ENCODE measurements around the gene TRMT2A.

TRMT2A gene

DNA sequence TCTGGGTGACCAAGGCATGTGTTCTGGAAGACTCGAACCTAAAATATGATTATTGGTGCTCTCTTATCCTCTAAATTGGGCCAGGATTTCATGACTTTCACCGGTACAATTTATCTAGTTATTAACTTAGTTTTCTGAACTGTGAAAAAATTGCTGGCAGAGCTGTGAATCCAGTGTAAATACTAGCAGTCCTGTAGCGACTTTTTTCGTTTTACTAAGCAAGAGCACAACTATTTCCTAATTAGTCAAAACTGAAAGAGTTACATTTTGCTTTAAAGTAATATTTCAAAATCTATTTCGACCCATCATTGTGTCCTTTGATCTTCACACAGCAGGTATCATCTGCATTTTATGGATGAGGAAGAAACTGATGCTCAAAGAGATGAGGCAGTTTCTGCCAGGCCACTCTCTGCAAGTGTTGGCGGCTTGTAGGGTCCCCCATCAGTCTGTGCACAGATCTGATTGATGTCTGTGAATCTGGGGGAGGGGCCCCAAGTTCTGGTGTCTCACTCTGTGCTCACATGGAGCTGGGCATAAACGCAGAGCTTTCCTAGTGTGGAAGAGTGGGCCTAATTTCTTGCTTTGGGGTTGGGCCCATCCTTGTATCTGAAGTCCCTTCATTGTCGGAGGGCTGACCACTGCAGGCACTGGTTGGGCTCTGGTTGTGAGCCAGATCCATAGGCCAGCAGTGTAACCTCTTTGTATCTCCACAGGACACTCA, 1.4 kb upstream of the TRMT2A start:
- Histone ChIP-seq H3K36me3 (ENCODE audit: low read length) (peaks cover 4% of the 10 kb centered on the region; the same call in 1 of the 2 replicates), H3K9me3 (ENCODE audit: insufficient read depth, low read length) (no peaks in the 10 kb centered on the region), H3K27me3 (ENCODE audit: low read length) (no peaks in the 10 kb centered on the region), H4K20me1 (ENCODE audit: low read depth, low read length) (no peaks in the 10 kb centered on the region), H3K9ac (ENCODE audit: low read length) (peak overlapping the region; percentile 99), H3K4me3 (ENCODE audit: insufficient read depth, low read length, poor library complexity, severe bottlenecking) (peak overlapping the region; percentile 95), H3F3A (ENCODE audit: insufficient read depth) (no peaks in the 10 kb centered on the region), H3K9me2 (replicated peaks; ENCODE audit: insufficient read depth, low read length) (no peaks in the 10 kb centered on the region), H3K79me2 (ENCODE audit: insufficient read depth, low read length) (peaks cover 57% of the 10 kb centered on the region), H2AFZ (ENCODE audit: low read depth, low read length, severe bottlenecking) (no peak overlapping the region), H3K27ac (ENCODE audit: low read depth, low read length) (peak overlapping the region; percentile 50; the same call in 1 of the 2 replicates), H3K4me2 (ENCODE audit: low read depth, low read length, poor library complexity, severe bottlenecking) (peak overlapping the region; percentile 83)
- TF ChIP-seq CTCF (IDR thresholded peaks at IDR 0.05; ENCODE audit: insufficient read depth, low read length, poor library complexity, severe bottlenecking) (no peak), EZH2phosphoT487 (conservative IDR thresholded peaks at IDR 0.05; ENCODE audit: low read length) (no peak)

DNA sequence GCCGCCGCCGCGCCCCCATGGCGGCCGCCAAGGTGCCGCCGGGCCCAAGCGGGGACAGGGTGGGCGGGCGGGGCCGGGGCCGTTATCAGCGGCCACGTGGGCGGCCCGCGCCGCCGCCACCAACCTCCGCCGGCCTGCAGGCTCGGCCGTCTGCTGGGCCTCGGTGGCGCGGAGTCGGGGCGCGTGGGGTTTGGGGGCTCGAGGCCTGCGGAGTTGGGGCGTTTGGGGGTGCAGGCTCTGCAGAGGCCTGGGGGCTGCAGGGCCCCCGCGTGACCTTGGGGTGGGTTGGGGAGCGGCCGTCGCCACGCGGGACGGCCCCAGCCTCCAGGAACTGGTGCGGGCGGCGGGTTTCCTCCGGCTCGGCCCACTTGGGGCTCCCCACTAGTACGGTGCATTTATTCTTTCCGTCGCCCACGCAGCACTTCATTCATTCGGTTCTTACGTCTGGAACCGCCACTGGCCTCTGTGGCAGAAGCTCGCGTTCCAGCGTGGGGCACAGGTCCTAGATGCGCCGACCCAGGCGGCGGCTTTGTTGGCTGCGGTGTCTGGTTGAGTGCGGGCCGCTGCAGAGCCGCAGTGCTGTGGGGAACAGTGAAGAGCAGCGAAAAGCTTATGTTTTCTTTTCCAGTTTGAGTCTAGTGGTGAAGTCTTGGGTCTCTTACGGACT, 740 bp upstream of the TRMT2A start:
- Histone ChIP-seq H4K20me1 (ENCODE audit: low read depth, low read length) (no peaks in the 10 kb centered on the region), H3K27ac (ENCODE audit: low read depth, low read length) (peak overlapping the region; percentile 50), H3K9ac (ENCODE audit: low read length) (peak overlapping the region; percentile 99), H3K79me2 (ENCODE audit: insufficient read depth, low read length) (peaks cover 57% of the 10 kb centered on the region), H3K36me3 (ENCODE audit: low read length) (peaks cover 4% of the 10 kb centered on the region; the same call in 1 of the 2 replicates), H3K9me2 (replicated peaks; ENCODE audit: insufficient read depth, low read length) (no peaks in the 10 kb centered on the region), H3K4me2 (ENCODE audit: low read depth, low read length, poor library complexity, severe bottlenecking) (peak overlapping the region; percentile 83), H3K27me3 (ENCODE audit: low read length) (no peaks in the 10 kb centered on the region), H3K4me3 (ENCODE audit: insufficient read depth, low read length, poor library complexity, severe bottlenecking) (peak overlapping the region; percentile 95), H3F3A (ENCODE audit: insufficient read depth) (no peaks in the 10 kb centered on the region), H3K9me3 (ENCODE audit: insufficient read depth, low read length) (no peaks in the 10 kb centered on the region), H2AFZ (ENCODE audit: low read depth, low read length, severe bottlenecking) (no peak overlapping the region)
- TF ChIP-seq CTCF (IDR thresholded peaks at IDR 0.05; ENCODE audit: insufficient read depth, low read length, poor library complexity, severe bottlenecking): no peak
- no peak for TF ChIP-seq EZH2phosphoT487 (conservative IDR thresholded peaks at IDR 0.05; ENCODE audit: low read length)

- TF ChIP-seq CTCF (IDR thresholded peaks at IDR 0.05; ENCODE audit: insufficient read depth, low read length, poor library complexity, severe bottlenecking): no peak
- no peak for TF ChIP-seq EZH2phosphoT487 (conservative IDR thresholded peaks at IDR 0.05; ENCODE audit: low read length)
- Histone ChIP-seq H3K36me3 (ENCODE audit: low read length) (peaks cover 4% of the 10 kb centered on the region; the same call in 1 of the 2 replicates), H4K20me1 (ENCODE audit: low read depth, low read length) (no peaks in the 10 kb centered on the region), H3K4me2 (ENCODE audit: low read depth, low read length, poor library complexity, severe bottlenecking) (peak overlapping the region; percentile 70), H3K9ac (ENCODE audit: low read length) (peak overlapping the region; percentile 99), H3K9me2 (replicated peaks; ENCODE audit: insufficient read depth, low read length) (no peaks in the 10 kb centered on the region), H3K4me3 (ENCODE audit: insufficient read depth, low read length, poor library complexity, severe bottlenecking) (peak overlapping the region; percentile 89), H3F3A (ENCODE audit: insufficient read depth) (0 out of 2 replicates have a peak, but pooled peaks cover 3% of the 10 kb centered on the region), H3K79me2 (ENCODE audit: insufficient read depth, low read length) (peaks cover 48% of the 10 kb centered on the region), H2AFZ (ENCODE audit: low read depth, low read length, severe bottlenecking) (peak overlapping the region; percentile 26), H3K27me3 (ENCODE audit: low read length) (no peaks in the 10 kb centered on the region), H3K9me3 (ENCODE audit: insufficient read depth, low read length) (no peaks in the 10 kb centered on the region), H3K27ac (ENCODE audit: low read depth, low read length) (peak overlapping the region; percentile 51)
Observed at GRCh38 chr22:20116376-20116950, 563 bp downstream of the TRMT2A start.

Data from SU-DHL-6 (cell line).